Left renal pelvis (tissue), 4 donors: Measurements from ENCODE around the gene XPO5. TPM values are rescaled to one million over a fixed set of nuclear protein-coding genes. Genes with fewer than 3 reads are reported as not detected.

Experiments
- DNase-seq, 4 donors: peaks; one replicate each; pipeline ENCODE4 v3.0.0-alpha.2; 2013; ENCODE audit warnings: low read depth in 4 of 4, low spot score in 3 of 4
- polyA plus RNA-seq, 4 donors: library from polyadenylated mRNA; unstranded; fragments of 120-200 nt; gene quantifications; one replicate each; pipeline ENCODE4 v1.2.1, GENCODE V29; 2013; ENCODE audit not compliant: insufficient read length in 4 of 4

XPO5 gene
- polyA plus RNA-seq, 4 donors = 29.2 to 53.9 (median 49.5) TPM

DNA sequence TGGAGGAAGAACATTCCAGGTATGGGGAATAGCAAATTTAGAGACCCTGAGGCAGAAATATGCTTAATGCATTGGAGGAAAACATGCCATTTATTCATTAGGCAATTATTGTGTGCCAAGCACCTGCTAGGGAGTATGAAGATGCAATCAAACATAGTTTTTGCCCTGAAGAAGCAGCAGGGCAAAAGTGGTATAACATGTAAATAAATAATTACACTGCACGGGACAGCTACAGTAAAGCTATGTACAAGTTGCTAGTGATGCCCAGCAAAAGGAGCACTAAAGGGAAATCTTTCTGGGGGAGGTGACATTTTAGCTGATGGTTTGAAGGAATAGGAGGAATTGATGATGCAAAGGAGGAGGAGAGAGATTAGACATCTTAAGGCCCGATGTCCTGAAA, 99.1 kb downstream of the XPO5 start:
- no peak for DNase-seq

DNA sequence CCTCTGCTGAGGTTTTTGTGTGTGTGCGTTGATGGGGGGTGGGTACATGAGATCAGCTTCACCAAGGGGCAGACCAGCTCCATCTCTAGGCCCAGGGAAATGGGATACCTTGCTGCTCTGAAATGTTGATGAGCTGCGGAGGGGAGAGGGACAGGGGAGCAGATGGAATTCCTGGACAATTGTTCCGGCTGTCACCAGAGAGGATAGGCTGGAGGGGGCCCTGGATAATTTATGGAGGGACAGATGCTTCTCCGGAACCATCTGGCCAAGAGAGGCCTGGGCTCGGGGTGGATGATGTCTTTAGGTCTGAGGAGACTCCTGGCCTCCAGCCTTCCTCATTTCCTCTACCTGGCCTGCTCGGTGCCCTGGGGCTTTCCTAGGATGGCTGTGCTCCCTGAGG, 100.3 kb downstream of the XPO5 start:
- no peak for DNase-seq

- no peak for DNase-seq
Observed at GRCh38 chr6:43472515-43472914, 103.3 kb downstream of the XPO5 start.

Other genes with a start within 250 kb of the XPO5 start
- 10 to 100 TPM; 27.1 to 32.3 (median 28.4) TPM for gene ZNF318, start 206.4 kb downstream of the XPO5 start, polyA plus RNA-seq
- 10 to 100 TPM; 15.9 to 29.7 (median 21.4) TPM for gene ABCC10, start 148.5 kb downstream of the XPO5 start, polyA plus RNA-seq
- gene DLK2, start 120.5 kb downstream of the XPO5 start, polyA plus RNA-seq = 1 to 10 TPM; 1.1 to 1.8 (median 1.4) TPM
- 10 to 100 TPM; 26.5 to 46.5 (median 33.3) TPM for gene TJAP1, start 98.5 kb downstream of the XPO5 start, polyA plus RNA-seq
- gene LRRC73, start 65.7 kb downstream of the XPO5 start, polyA plus RNA-seq = 1 to 10 TPM in 2 of 4 donors, under 1 TPM in 2; 0.25 to 1.2 (median 0.98) TPM
- gene YIPF3, start 59.1 kb downstream of the XPO5 start, polyA plus RNA-seq = 100 to 1,000 TPM; 126 to 150 (median 145) TPM
- gene POLR1C, start 58.9 kb downstream of the XPO5 start, polyA plus RNA-seq = 10 to 100 TPM; 24.6 to 43.6 (median 40.6) TPM
- 10 to 100 TPM; 18.6 to 26.9 (median 20.4) TPM for gene POLH, start 147 bp upstream of the XPO5 start, polyA plus RNA-seq
- 10 to 100 TPM; 41.1 to 60.9 (median 50.4) TPM for gene GTPBP2, start 53.2 kb upstream of the XPO5 start, polyA plus RNA-seq
- 10 to 100 TPM; 18.5 to 28.7 (median 25.2) TPM for gene MAD2L1BP, start 59.8 kb upstream of the XPO5 start, polyA plus RNA-seq
- 1 to 10 TPM; 1.0 to 2.1 (median 1.3) TPM for gene RSPH9, start 69.0 kb upstream of the XPO5 start, polyA plus RNA-seq
- 10 to 100 TPM; 38.3 to 50.1 (median 44.8) TPM for gene MRPS18A, start 111.8 kb upstream of the XPO5 start, polyA plus RNA-seq
- 100 to 1,000 TPM; 106 to 336 (median 279) TPM for gene VEGFA, start 194.2 kb upstream of the XPO5 start, polyA plus RNA-seq